GM12891 (cell line): ENCODE results near the gene MARK2.

Source experiments
- DNase-seq: peaks from one replicate; pipeline ENCODE4 v3.0.0; 2011; ENCODE audit warnings: low spot score; ENCODE audit not compliant: insufficient read length
- FAIRE-seq: peaks from 2 replicates; lab custom pipeline; 2011; peaks lifted over from hg19 to GRCh38; lab: Jason Lieb, UNC
- PAX5 ChIP-seq: IDR thresholded peaks from 2 replicates; pipeline ENCODE4 v1.6.1; 2011; ENCODE audit warnings: low read length, moderate library complexity, mild to moderate bottlenecking; ENCODE audit not compliant: insufficient read depth, severe bottlenecking
- POLR2A ChIP-seq: IDR thresholded peaks from 2 replicates; pipeline ENCODE4 v1.6.1; 2011; ENCODE audit warnings: low read depth, low read length, control low read depth
- POLR2AphosphoS5 ChIP-seq: IDR thresholded peaks from 2 replicates; pipeline ENCODE4 v1.6.1; 2011; ENCODE audit warnings: low read depth, low read length, control low read depth
- POU2F2 ChIP-seq: IDR thresholded peaks from 2 replicates; pipeline ENCODE4 v1.6.1; 2011; ENCODE audit warnings: low read depth, mild to moderate bottlenecking, control low read depth, low read length, moderate library complexity
- SPI1 ChIP-seq: IDR thresholded peaks from 2 replicates; pipeline ENCODE4 v1.6.1; 2011; ENCODE audit warnings: low read depth, low read length, control low read depth
- TAF1 ChIP-seq: IDR thresholded peaks from 2 replicates; pipeline ENCODE4 v1.6.1; 2011; ENCODE audit warnings: low read depth, low read length, control low read depth

MARK2 gene

DNA sequence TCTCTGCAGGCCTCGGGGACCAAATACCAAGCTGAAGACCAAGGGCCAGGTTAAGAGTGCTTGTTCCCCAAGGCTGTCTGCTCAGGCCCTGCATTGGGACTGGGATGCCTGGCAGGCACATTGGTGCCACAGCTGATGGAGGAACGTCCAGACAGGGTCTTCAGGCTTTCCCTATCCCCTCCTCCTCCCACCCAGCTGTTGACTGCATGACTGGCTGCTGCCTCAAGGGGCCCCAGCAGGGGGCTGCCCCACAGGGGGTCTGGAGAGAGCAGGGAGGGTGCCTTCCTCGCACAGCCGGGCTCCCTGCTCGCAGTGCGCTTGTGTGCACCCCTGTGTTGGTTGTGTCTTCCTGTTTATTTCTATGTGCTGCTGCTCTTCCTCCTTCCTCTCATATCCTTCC, 68.2 kb downstream of the MARK2 start:
- TF ChIP-seq POLR2A (no peak), SPI1 (no peak), PAX5 (no peak), POU2F2 (no peak), TAF1 (no peak), POLR2AphosphoS5 (no peak)
- FAIRE-seq (peak; percentile 16), DNase-seq (no peak)

DNA sequence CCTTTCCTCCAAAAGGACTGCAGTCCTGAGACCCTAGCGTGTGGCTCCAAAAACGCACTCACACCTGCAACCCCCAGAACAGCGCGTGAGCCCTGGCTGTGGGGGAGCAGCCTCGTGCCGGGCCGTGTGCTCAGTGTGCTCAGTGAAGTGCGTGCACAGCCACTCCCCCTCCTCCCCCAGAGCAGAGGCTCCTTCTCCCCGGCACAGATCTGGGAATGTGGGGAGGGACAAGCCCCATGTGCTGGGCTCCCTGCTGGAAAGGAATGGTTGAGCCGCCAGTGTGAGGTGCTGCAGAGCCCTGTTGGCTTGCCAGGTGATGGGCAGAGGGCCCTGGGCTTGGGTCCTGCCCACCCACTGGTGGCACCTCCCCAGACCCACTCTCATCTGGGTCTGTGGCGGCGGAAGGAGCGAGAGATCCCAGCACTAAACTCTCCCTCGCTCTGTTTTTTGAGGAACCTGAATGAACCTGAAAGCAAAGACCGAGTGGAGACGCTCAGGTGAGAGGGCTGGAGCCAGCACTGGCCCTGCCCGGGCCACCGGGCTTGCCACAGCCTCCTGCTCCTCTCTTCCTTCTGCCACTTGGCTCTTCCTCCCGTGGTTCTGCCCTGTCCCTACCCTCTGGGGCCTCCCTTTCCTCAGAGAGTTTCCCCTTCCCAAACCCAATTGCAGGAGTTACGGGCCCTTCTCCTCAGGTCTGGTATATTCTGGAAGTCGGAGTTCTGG, 69.1 kb downstream of the MARK2 start:
- DNase-seq (no peak), FAIRE-seq (no peak)
- no peak for TF ChIP-seq PAX5
- TF ChIP-seq POU2F2, result no peak
- no peak for TF ChIP-seq POLR2A
- no peak for TF ChIP-seq SPI1
- no peak for TF ChIP-seq POLR2AphosphoS5
- TF ChIP-seq TAF1, result no peak

- TF ChIP-seq POLR2AphosphoS5 (no peak), TAF1 (no peak), PAX5 (no peak)
- no peak for FAIRE-seq
- no peak for DNase-seq
Observed at GRCh38 chr11:63908631-63909401, 69.9 kb downstream of the MARK2 start.

- TF ChIP-seq POLR2AphosphoS5 (no peak), SPI1 (no peak), PAX5 (no peak), TAF1 (no peak), POU2F2 (no peak), POLR2A (no peak)
- DNase-seq, result no peak
- no peak for FAIRE-seq
Observed at GRCh38 chr11:63909591-63910506, 70.9 kb downstream of the MARK2 start.

DNA sequence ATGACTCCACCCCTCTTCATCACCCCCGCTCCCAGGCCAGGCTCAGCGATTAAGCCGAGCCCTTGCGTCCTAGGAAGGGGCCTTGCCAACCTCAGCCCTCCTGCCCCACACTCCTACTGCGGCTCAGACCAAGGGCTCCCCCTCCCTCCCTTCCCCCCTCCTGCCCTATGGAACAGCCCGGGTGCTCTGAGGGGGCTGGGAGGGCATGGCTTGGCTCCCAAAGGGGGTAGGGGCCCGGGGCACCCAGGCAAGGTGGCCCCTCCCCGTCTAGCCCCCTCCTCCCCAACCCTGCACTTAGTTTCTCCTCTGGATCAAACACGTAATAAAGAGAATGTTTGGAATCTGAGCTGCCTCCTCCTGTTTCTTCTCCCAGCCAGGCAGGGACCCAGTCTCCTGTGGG, 71.8 kb downstream of the MARK2 start:
- TF ChIP-seq POU2F2, result no peak
- no peak for TF ChIP-seq POLR2A
- TF ChIP-seq PAX5, result no peak
- DNase-seq (no peak), FAIRE-seq (no peak)

GRCh38 chr11:63911440-63911839, 72.5 kb downstream of the MARK2 start:
- TF ChIP-seq POLR2AphosphoS5 (no peak), PAX5 (no peak), POU2F2 (no peak), TAF1 (no peak), POLR2A (no peak)
- FAIRE-seq, result no peak
- DNase-seq, result no peak

DNA sequence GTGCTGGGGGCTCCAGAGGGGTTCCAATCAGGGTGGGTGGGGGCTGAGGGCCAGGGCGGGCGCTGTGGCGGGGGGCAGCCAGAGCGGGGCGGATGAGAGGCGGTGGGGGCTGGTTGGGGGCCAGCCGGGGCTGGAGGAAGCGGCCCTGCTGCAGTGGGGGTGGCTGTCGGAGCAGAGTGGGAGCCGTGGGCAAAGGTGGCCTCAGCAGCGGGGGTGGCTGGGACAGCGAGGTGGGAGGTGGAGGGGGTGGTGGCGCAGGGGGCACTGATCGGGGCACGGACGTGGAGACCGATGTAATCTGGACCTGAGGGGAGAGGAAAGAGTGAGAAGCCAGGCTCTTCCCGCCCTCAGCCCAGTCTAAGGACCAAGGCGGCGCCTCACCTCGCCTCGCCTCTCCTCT, 73.0 kb downstream of the MARK2 start:
- FAIRE-seq (no peak), DNase-seq (no peak)
- no peak for TF ChIP-seq POLR2AphosphoS5
- no peak for TF ChIP-seq SPI1
- no peak for TF ChIP-seq POU2F2
- TF ChIP-seq PAX5, result no peak
- no peak for TF ChIP-seq POLR2A
- no peak for TF ChIP-seq TAF1

DNA sequence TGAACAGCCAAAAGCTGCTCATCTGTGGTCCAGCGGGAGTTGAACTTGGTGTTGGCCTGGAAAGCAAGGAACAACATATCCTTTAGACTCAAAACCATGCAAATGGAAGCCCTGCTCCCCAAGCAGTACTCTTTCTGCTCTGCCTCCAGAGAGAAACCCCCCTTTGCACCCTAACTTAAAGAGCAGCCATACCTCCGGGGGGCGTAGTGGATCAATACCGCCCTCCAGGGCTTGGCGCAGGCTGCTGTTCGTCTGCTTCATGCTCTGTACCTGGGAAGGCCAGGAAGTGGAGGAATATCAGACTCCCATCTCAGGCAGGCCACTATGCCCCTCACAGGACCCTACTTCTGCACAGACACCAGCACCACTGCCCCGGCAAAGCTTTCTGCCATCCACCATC, 73.8 kb downstream of the MARK2 start:
- FAIRE-seq, result no peak
- no peak for TF ChIP-seq TAF1
- TF ChIP-seq SPI1, result no peak
- TF ChIP-seq POLR2A, result no peak
- TF ChIP-seq PAX5, result no peak
- TF ChIP-seq POU2F2, result no peak
- TF ChIP-seq POLR2AphosphoS5, result no peak
- DNase-seq, result no peak

DNA sequence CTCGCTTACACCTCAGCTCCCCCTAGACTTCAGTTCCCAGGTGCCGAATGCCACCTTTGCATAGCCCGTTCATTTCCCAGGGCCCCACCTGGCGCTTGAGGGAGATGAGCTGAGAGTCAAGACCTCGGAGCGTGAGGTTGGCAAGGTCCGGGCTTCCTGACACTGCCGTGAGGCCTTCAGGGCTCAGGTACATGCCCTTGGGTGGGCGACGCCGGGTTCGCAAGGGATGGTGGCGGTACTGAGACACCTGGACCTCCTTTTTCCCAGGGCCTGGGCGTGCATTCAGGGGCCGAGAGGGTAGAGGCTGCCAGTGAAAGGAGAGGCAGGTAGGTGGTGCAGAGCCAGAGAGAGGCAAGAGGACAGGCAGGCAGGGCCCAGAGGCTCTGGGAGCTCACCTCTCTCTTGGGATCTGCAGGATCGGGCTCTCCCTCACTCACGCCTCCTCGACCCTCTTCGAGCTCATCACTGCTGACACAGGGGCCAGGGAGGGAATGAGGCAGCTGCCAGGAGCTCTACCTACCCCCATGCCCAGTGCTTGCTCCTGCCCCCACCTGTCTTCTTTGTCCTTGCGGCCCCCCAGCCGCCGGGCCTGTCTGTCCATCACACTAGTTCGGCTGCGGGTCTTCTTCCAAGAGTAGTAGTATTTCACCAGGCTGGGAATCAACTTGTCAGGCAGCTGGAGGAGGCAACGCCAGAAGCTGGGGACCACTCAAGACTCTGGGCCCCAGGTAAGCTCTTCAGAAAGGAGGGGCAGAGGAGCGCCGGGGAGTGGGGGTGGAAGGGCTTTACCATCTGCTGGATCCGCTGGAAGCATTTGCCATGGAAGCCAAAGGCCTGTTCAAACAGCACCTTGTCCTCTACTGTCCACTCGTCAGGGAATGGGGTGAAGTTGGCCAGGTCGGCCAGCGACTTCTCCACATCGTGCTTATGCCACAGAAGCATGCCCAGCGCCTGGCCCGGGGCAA, 75.2 kb downstream of the MARK2 start:
- no peak for DNase-seq
- TF ChIP-seq SPI1 (no peak), POLR2AphosphoS5 (no peak), TAF1 (no peak), POLR2A (no peak), POU2F2 (no peak), PAX5 (no peak)
- FAIRE-seq, result no peak
